ENCODE results near the gene ZBP1.

Gene ZBP1

DNA sequence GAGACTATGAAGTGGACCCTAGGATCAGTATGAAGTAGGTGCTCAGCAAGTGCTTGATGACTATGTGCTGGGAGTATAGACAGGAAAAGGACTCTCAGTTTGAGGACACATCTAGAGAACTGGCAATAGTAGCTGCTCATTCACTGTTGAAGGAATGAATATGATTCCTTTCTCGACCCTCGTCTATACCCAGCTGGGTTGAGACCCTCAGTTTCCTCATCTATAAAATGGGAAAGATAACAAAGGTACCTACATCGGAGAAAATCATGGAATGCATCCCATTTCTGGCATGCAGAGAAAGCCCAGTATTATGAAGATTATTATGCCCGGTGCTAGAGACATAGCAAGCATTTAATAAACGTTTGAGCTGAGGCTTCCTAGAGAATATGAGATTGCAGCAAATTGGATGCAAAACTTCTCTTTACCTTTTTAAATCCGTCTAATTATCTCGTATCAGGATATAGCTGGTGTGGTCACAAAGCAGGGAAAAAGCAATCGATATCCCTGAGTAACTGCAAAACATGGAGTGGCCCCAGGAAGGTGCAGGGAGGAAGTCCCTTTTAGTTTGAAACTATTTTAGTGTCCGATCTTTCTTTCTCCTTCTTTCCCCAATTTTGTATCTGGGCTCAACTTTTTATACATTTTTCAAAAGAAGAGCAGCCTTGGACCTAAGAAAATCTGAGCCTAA lies 62.2 kb downstream of the ZBP1 start:
- no peak for DNase-seq (ENCODE audit: low read depth)

GRCh38 chr20:57556980-57557274 lies 63.3 kb downstream of the ZBP1 start:
- no peak for DNase-seq (ENCODE audit: low read depth)

GRCh38 chr20:57555457-57556184 lies 64.6 kb downstream of the ZBP1 start:
- DNase-seq (ENCODE audit: low read depth), result no peak
